Measurements from ENCODE around the gene CCNL2.
A peak's percentile ranks its signal among the peaks of the same experiment; 100 is the strongest.

CCNL2 gene

DNA sequence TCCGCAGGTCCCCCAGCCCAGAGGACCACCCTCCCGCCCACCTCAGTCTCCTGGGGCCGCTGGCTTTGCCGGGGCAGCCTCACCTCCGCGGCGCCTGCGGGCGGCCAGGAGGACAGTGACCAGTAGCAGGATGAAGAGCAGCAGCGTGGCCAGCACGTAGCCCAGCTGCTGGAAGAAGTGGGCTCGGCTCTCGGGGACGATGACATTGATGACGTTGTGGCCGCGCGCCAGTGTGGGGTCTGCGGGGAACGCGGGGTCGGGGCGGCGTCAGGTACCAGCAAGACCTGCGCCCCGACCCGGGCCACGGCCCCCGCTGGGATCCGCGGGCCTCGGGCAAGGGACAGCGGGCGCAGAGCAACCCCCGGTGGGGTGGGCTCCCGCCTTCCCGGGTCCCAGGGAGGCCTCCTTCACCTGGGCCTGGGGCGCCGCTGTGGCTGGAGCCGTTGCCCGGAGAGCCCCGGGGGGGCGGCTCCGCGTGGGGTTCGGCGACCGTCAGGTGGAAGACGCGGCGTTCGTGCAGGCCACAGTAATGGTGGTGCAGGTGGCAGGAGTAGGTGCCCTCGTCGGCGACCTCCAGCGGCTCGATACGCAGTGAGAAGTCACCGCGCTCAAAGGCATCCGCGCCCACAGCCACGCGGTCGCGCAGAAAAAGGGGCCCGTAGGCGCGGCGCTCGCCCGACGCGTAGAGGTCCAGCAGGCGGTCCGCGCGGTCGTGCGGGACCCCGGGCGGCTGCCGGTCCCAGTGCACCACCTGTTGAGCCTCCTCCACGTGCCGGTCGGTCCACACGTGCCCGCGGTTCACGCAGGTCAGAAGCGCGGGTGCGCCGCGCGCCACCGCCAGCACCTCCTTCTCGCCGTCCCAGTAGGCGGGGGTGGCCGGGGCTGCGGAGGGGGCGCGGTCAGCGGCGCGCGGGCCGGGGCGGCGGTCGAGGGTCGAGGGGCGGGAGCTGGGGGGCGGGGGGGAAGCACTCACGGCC is 44.6 kb downstream of the CCNL2 start:
- DNase-seq: no peak

DNA sequence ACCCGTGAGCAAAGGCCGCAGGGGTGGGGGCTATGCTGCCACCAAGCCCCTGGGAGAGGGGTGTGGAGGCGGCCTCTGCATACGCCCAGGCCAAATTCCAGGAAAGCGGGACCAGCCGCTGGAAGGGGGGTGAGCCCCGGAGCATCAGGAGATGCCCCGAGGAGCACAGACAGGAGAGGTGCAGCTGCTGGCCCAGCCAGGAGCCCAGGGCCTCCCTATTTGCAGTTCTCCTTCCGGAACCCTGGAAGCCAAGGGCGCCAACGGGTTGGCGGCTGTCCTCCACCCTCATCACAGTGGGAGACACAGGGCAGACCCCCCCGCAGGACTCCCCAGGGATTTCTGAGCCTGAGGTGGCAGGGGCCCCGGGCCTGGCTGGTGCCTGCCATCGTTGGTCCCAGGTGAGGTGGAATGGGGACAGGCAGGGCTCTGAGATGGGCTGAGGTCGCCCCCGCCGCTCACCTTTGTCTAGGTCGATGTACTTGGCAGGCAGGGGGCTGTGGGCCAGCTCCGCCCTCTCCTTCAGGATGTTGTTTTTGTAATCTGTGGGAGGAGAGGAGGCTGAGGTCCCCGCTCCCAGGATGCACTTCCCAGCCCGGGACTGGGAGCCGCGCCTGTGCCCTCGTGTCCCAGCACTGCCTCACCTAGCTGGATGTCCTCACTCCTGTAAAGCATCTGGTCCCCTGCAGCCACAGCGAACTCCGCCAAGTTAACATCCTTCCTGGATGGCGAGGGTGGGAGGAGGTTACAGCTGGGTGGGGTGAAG is 45.6 kb downstream of the CCNL2 start:
- no peak for DNase-seq

DNA sequence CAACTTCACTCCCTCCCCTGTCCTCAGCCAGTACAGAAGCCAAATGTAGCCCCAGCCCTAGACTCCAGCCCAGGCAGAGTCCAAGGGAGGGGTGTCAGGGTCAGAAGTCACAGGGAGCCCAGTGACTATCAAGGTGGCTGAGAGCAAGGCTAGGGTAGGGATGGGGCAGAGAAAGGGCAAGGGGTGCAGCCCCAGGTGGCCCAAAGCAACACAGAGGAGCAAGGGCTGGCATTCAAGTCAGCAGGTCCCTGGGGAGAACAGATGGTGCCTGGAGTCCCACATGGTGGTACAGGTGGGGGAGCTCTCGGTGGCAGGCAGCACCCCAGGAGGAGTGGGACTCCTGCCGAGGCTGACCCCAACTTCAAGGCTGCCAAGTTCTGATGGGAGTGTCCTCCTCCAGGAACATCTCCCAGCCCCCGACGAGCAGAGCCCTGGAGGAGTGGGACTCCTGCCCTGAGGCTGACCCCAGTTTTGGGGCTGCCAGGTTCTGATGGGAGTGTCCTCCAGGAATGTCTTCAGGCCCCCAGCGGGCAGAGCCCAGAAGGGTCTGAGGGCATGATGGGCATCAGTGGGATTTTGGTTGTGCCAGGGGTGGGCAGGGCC is 46.2 kb downstream of the CCNL2 start:
- no peak for DNase-seq

DNA sequence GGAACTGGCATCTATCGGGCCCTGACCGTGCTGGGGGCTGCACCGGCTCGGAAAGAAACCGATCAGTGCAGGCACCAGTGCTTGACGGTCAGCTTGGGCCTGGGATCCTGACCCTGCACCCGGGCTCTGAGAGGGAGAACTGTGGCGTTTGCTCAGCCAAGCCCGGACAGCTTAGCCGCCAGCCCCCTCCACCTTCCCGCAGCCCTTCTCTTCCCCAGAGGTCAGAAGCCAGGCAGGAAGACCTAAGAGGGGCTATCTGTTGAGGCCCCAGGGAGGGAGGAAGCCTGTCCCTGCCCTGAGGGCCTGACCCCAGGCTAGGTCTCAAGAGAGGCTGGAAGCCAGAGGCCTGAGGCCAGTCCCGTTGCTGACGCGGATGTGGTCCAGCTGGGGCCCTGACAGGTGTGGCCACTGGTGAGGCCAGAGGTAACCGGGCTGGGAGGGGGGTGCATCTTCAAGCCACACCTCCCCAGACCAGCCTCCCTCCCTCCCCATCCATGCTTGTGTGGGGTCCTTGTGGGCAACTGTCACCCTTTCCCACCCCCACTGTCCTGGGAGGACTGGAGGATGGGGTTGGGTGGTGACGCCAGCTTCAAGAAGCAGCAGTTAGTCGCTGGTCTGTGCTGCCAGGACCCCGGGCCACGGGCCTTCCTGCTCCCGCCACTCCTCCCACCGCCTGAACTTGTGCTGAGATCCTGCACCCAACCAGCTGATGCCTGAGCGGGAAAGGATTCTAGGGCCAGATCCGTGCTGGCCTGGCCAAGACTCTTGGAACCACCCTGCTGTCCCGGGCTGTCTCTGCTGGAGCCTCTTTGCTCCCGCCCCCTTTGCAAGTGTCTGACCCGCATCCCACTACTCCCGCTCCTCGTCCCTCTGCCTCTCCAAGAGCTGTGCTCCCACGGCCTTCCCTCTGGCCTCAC is 47.4 kb downstream of the CCNL2 start:
- DNase-seq: no peak

DNA sequence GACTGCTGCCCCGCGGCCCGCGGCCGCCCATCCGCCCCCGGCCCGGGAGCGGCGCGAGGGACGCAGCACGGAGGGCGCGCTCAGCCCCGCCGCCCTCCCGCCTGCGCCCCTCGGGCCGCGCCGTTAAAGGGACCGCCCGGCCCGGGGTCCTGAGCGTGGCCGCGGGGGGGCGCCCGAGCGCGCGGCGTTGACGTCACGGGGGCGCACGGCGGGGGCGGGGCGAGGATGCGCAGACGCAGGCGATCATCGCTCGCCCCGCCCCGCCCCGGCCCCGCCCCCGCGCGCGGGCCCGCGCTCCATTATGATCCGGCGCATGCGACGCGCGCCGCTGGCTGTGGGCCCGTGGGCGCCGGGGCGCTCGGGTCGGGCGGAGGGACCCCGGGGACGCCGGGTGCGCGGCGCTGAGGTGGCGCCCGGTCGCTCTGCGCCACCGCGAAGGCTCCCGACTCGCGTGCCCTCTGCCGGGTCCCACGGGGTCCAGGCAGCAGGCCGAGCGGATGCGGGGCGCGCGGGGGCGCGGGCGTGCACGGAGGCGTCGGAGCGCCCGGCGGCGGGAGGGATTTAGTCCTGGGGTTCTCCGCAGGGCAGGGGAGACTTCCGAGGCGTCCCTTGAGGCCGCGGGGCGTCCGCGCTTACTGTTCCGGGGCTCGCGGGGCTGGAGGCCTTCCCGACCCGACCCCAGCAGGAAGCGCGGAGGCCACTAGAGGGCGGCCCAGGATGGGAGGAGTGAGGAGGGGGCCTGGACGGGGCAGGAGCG is 49.7 kb downstream of the CCNL2 start, which contains the start of gene DVL1:
TSS of gene DVL1 (minus strand) at position 163 of the 757 bp plus-strand sequence. CDS start 353 bp downstream, outside the sequence.
- DNase-seq: peak; percentile 72

DNA sequence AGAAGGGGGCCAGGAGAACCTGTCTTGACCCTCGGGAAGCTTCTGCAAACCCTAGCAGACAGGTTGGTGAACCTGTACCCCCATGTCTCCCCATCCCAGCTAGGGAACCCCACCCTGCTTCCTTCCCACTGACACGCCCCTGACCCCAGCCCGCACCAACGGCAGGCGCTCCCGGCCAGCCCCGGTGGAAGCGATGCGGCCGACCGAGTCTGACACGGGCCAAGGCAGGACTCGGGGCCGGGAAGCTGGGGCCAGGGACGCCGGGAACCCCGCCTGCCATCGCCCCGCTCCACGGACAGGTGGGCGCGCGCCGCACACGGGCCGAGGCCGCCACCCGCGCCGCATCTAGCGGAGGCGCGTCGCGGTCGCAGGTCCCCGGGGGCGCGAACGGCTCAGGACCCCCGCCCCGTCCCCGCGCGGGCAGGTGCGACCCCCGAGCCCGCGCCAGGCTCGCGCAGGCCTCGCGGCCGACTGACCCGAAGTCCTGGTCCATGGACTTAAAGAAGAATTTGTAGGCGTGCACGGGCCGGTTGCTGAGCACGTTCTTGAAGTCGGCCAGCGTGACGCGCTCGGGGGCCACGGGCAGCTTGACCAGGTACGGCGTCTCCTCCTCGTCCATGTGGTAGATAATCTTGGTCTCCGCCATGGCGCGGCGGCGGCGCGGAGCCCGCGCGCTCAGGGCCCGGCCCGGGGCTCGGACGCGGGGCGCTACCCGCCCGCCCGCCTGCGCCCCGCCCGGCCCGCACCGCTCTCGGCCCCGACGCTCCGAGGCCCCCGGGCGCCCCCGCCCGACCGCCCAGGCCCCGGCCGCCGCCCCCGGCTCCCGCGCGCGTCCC is 50.5 kb downstream of the CCNL2 start:
- no peak for DNase-seq

DNA sequence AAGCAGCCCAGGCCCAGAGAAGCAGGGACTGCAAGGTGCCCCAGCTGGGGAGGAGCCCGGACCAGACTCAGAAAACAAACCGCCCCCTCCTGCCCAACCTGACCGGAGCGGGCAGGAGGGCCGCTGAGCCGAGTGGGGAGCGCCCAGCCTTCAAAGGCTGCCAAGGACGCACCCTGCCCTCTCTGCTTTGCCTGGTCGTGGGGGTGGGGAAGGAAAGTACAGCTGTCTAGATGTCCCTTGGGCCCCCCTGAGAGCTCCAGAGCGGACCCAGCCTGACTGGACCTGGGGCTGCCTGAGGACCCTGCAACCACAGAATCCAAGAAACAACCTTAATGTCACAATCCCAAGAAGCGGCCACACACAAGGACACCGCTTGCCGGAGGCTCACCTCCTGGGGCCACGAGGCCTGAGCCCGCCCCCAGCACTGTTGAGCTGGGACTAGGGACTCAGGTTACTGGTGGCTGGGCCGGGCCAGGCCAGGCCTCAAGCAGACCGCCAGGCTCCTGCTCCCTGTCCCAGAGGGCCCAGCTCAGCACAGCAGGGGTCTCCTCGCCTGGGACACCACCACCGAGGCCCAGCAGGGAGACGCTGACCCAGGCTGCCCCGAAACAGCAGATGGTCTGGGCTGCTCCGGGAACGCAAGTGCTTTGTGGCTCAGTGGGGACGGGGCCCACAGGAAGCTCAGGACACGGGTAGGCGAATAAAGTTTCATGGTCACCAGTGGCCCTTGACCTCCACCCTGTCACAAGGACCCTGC is 51.3 kb downstream of the CCNL2 start:
- no peak for DNase-seq

DNA sequence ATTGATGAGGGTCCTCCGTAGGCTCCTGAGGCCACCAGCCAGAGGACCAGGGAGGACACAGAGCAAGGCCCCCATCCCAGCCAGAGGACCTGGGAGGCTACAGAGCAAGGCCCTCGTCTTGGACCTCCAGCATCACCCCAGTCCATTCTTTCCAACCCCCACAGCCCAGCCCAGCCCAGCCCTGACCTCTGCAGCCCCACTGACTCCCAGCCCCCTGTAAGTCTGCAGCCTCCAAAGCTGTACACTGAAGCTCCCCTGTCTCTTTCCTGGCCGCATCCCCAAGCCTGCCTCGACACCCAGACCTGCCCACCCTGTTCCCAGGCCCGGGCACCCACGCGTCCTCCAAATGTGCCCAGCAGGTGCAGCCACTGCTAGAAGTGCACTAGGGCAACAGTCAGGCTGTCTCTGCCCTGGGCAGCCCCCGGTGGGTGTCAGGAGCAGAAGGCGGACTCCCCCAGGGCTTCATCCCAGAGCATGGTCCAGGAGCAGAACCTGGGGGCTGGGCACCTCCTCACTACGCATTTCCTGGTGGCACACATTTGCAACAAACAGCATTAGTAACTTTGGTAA is 52.0 kb downstream of the CCNL2 start:
- DNase-seq: no peak

DNA sequence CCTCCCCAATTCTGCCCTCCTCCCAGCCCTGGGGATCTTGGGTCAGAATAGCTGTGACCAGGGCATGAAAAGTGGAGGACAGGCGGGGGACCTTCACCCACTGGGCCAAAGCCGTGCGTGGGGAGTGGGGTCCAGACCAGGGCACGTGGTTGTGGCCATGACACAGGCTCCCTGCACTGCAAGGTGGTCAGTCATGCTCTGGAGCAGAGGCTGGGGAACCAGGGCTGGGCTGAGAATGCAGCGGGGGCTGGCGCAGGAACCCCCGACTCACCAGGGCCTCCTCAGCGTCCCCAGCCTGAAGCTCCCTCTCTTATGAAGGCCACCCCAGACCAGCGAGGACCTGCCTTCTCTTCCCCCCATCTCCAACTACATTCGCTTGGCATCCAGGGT is 52.6 kb downstream of the CCNL2 start:
- DNase-seq: no peak

DNA sequence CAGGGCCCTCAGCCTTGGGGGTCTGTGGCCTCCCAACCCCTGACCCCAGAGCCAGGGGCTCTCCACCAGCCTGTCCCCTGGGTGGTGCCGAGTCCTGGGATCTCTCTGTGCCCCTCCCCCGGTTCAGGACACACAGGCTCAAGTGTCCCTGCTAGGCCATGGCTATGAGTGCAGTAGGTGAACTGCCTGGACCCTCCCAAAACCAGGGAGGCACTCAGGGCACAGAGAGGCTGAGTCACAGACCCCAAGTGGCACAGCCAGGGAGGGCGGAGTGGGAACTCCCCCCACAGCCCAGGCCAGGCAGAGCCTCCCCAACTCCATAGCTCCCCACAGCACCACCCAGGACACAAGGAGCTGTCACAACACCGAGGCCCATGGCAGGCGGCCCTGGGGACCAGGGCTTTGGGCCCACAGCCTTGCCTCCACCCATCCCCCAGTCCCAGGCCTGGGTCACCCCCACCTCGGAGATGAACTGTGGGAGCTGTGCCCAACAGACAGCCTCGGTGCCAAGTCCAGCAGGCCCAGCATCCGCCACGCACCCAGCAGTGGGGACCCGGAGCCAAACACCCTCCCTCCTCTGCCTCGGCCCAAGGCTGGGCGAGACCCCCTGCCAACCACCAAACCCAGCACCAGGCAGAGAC is 53.2 kb downstream of the CCNL2 start:
- DNase-seq: no peak

DNA sequence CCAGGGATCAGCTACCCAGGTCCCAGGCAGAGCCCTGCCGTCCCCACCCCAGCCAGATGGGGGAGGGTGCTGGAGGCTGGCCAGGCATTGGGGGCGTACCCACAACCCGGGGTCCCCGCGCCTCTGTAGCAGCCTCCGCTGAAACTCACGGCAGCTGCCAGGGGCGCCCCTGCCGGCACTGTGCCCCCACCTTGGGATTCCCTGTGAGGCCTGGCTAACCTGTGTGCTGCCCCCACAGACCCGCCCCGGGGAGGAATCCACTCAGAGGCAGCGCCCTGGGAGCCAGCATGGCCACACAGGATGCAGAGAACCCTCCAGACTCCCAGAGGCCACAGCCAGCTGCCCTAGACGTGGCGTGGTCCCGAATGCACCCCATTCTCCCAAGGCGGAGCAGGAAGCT is 53.8 kb downstream of the CCNL2 start:
- no peak for DNase-seq

DNA sequence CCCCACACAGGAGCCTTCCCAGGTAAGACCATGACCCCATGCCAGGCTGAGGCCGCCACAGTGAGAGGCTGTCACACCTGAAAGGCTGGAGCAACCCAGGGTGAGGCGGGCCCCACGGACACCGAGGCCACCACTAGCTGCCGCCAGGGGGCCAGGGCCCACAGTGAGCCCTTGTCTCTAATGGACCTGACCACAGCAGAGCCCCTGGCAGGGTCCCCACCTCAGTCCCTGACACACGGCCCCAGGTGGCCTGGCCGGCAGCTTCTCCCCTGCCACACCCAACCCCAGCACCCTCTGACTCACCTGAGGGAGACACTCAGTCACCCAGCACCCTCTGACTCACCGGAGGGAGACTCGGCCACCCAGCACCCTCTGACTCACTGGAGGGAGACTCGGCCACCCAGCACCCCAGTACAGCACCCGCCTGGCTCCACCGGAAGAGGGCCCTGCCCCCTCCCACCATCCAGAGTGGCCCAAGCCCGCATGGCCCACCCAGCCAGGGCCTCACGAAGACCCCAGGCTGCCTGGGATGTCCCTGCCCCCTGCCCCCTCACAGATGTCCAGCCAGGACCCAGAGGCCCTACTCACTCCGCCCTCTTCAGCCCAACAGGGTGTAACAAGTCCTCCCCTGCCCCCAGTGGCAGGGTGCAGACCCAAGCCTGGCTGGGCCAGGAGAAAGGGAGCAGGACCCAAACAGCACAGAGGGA is 54.3 kb downstream of the CCNL2 start:
- DNase-seq: no peak

DNA sequence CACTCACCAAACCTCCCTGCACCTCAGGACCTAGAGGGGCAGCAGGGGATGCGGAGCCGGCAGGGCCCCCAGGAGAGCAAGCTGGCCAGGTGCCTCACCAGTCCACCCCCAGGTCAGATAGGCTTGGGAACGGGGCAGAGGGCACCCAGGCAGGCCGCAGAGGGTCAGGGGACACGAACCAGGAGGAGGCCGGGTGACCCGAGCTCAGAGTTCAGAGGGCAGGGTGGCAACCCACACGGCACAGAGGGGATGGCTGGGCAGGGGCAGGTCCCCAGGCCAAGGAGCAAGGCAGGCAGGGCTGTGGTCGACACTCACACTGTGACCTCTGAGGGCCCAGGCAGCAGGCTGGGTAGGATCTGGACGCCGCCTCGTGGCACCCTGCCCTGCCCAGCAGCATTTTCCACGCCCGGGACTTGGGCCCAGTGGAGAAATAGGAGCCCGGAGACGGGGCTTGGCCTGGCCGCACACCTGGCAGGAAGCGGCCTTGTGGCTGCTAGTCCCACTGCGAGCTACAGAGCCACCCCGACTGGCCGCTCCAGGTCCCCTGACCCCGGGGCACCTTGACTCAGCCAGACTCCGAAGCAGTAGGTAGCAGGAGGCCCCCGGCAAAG is 55.2 kb downstream of the CCNL2 start:
- DNase-seq: no peak

DNA sequence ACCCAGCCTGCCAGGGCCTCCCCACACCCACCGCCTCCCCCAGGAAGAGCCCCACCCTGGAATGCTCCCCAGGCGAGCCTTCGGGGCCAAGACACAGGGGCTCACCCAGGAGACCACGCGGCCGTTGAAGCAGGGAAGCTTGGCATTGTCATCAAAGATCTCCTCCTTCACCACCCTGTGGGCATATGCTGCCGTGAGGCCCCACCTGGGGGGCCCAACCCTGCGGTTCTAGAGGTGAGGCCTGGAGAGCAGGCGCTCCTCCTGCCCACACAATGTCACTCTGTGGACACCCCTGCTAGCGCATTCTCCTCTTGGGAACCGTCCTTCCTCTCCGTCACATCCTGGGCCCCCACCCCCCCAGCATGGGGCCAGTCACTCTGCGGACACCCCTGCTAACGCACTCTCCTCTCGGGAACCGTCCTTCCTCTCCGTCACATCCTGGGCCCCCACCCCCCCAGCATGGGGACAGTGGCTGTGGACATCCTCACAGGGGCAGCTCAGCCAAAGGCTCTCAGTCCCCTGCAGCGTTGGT is 56.5 kb downstream of the CCNL2 start:
- DNase-seq: no peak

DNA sequence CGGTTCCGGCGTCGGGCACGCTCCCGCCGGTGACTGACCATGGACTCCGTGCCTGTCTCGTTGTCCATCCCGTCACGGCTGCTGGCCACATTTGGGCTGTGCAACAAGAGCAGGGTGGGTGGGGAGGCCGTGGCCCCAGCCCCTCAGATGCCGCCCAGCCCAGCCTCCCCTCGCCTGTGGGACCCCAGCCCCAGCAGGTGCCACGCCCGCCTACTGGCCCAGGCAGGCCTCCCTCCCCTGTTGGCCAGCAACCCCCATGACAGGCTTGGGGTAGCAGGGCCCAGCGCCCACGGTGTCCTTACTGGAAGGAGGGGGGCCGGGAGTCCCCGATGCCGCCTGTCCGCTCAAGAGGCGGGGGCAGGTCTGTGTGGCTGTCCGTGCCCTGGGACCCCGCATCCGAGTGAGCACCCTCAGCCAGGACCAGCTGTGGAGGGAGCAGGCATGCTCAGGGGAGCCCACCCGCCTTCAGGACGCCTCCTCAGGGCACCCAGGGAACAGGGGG is 57.0 kb downstream of the CCNL2 start:
- no peak for DNase-seq

DNA sequence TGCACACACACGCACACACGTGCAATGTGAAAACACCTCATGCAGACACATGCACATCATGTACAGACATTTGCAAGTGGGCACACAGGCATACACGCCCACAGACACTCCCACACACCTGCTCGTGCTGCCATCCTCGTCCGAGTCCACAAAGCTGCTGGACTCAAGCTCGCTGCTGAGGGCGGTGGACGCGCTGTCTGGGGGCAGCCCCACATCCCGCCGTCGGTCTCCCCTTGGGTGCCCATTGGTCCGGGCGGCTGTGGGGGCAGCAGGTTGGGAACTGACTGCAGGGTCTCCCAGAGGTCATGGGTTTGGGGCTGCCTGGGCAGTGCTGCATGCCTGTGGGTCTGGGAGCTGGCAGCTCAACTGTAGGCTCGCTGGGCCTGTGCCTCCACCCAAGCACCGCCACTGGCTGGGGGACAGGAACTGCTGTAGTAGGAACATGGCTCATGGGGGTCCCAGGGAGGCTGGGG is 57.5 kb downstream of the CCNL2 start:
- DNase-seq: no peak
